Tibial nerve (tissue), 4 donors: ENCODE results near the gene CWC22.

Experiments
- CTCF ChIP-seq, 5 experiments: fragments of 200-600 bp in 3 of 5; fragments of 450-650 bp in 2 of 5; sonication (generic) in 3 of 5; IDR thresholded peaks; one replicate each; pipeline ENCODE4 v1.5.1; 2016 to 2019; ENCODE audit warnings: antibody characterized with exemption in 5 of 5, mild to moderate bottlenecking in 3 of 5, moderate library complexity in 2 of 5
- EP300 ChIP-seq, 2 donors: sonication (generic); formaldehyde crosslinking; IDR thresholded peaks; one replicate each; pipeline ENCODE4 v1.6.1; 2017; ENCODE audit warnings: antibody characterized with exemption in 2 of 2, mild to moderate bottlenecking in 1 of 2
- POLR2A ChIP-seq, 2 donors: fragments of 450-650 bp; IDR thresholded peaks; one replicate each; pipeline ENCODE4 v1.6.1; 2017; ENCODE audit warnings: antibody characterized with exemption in 2 of 2, mild to moderate bottlenecking in 2 of 2, moderate library complexity in 2 of 2

GRCh38 chr2:180010701-180011100 lies 3.6 kb upstream of the CWC22 start:
- TF ChIP-seq POLR2A (IDR thresholded peaks at IDR 0.05) (no peak), CTCF (IDR thresholded peaks at IDR 0.05) (no peak), EP300 (IDR thresholded peaks at IDR 0.05) (no peak)
